HCT116 (cell line): Measurements from ENCODE around the gene OXER1. TPM values are rescaled to one million over a fixed set of nuclear protein-coding genes. Genes with fewer than 3 reads are reported as not detected.

Experiments
- ATAC-seq: fragments of 200-7000 bp; cut with Tn5 transposase; 2 replicates; pipeline ENCODE4 v1.9.1; 2020; ENCODE audit warnings: mild to moderate bottlenecking, moderate library complexity
- BruUV-seq: library from RNA; stranded (reverse); fragments of 400-500 nt; replicated peaks from 2 replicates; lab custom pipeline; 2021; lab: Mats Ljungman, UMichigan
- CTCF ChIA-PET: fragments of 300-600 bp; sonication (Branson Sonifier 250); formaldehyde crosslinking; loops from one replicate; lab custom pipeline; 2021; ENCODE audit warnings: antibody characterized with exemption; lab: Charles Lee
- POLR2A ChIA-PET: fragments of 300-600, 350-600 bp; sonication (Branson Sonifier 250); formaldehyde crosslinking; loops from one replicate; lab custom pipeline; 2021; ENCODE audit warnings: antibody characterized with exemption; lab: Charles Lee
- RAD21 ChIA-PET, 2 experiments: fragments of 300-600 bp; sonication (Branson Sonifier 250); formaldehyde crosslinking; loops; one replicate each; lab custom pipeline; 2023; ENCODE audit warnings: low total read pairs in 2 of 2; ENCODE audit not compliant: uncharacterized antibody in 2 of 2, unreplicated experiment in 2 of 2, low non-redundant PET in 1 of 2; lab: Charles Lee
- DNase-seq: peaks from one replicate; pipeline ENCODE4 v3.0.0-alpha.2; 2010; ENCODE audit warnings: low read depth, low spot score
- H2AFZ ChIP-seq: fragments of 200-600 bp; shearing (Covaris generic), sonication (generic); 2 replicates; pipeline ENCODE4 v1.6.1; 2017; ENCODE audit warnings: low read depth, mixed run types, mixed read lengths, antibody characterized with exemption, low read length; ENCODE audit not compliant: poor library complexity, severe bottlenecking
- H3K27ac ChIP-seq: 2 replicates; pipeline ENCODE4 v1.5.1; 2012; ENCODE audit warnings: low read depth, low read length
- H3K27me3 ChIP-seq: fragments of 200-600 bp; sonication (generic); 2 replicates; pipeline ENCODE4 v1.6.1; 2016; ENCODE audit warnings: mixed run types, low read length, mixed read lengths; ENCODE audit not compliant: insufficient read depth
- H3K36me3 ChIP-seq, 2 experiments: fragments of 200-500 bp in 1 of 2; fragments of 200-600 bp in 1 of 2; sonication (Bioruptor generic) in 1 of 2; sonication (generic) in 1 of 2; 2 replicates each; pipeline versions ENCODE4 v1.5.1 to v1.6.1; 2014 to 2016; ENCODE audit warnings: low read length in 2 of 2, inconsistent platforms in 1 of 2, mixed read lengths in 1 of 2, mixed run types in 1 of 2; ENCODE audit not compliant: insufficient read depth in 2 of 2, control insufficient read depth in 1 of 2
- H3K4me1 ChIP-seq, 2 experiments: fragments of 200-600 bp in 1 of 2; sonication (generic) in 1 of 2; 2 replicates each; pipeline versions ENCODE4 v1.5.1 to v1.6.1; 2012 to 2017; ENCODE audit warnings: low read length in 2 of 2, inconsistent platforms in 1 of 2, mild to moderate bottlenecking in 1 of 2, mixed read lengths in 1 of 2, mixed run types in 1 of 2, moderate library complexity in 1 of 2; ENCODE audit not compliant: insufficient read depth in 2 of 2, control insufficient read depth in 1 of 2
- H3K4me2 ChIP-seq: fragments of 200-600 bp; sonication (generic); 2 replicates; pipeline ENCODE4 v1.6.1; 2017; ENCODE audit warnings: mixed run types, low read length, mixed read lengths
- H3K4me3 ChIP-seq, 2 experiments: fragments of 200-600 bp in 1 of 2; sonication (generic) in 1 of 2; replicated peaks in 1 of 2; 2 replicates each; pipeline ENCODE4 v1.5.1; 2011 to 2016; ENCODE audit warnings: low read length in 2 of 2, control low read depth in 1 of 2, low read depth in 1 of 2, mild to moderate bottlenecking in 1 of 2, mixed read lengths in 1 of 2, mixed run types in 1 of 2
- H3K79me2 ChIP-seq: fragments of 200-600 bp; sonication (generic); 2 replicates; pipeline ENCODE4 v1.6.1; 2017; ENCODE audit warnings: mild to moderate bottlenecking, mixed run types, low read length, moderate library complexity, mixed read lengths; ENCODE audit not compliant: insufficient read depth
- H3K9ac ChIP-seq: fragments of 200-600 bp; sonication (generic); 2 replicates; pipeline ENCODE4 v1.6.1; 2016; ENCODE audit warnings: low read length, mixed read lengths
- H3K9me2 ChIP-seq: fragments of 200-600 bp; sonication (generic), shearing (Covaris generic); 2 replicates; pipeline ENCODE4 v1.6.1; 2017; ENCODE audit warnings: mixed run types, mild to moderate bottlenecking, moderate library complexity; ENCODE audit not compliant: insufficient read depth
- H3K9me3 ChIP-seq, 2 experiments: fragments of 200-500 bp in 1 of 2; fragments of 200-600 bp in 1 of 2; sonication (Bioruptor generic) in 1 of 2; sonication (generic) in 1 of 2; 2 replicates each; pipeline ENCODE4 v1.6.1; 2014 to 2017; ENCODE audit warnings: low read length in 2 of 2, mixed read lengths in 2 of 2, inconsistent platforms in 1 of 2, low read depth in 1 of 2, mild to moderate bottlenecking in 1 of 2, mixed run types in 1 of 2, moderate library complexity in 1 of 2; ENCODE audit not compliant: control insufficient read depth in 1 of 2, insufficient read depth in 1 of 2
- H4K20me1 ChIP-seq: fragments of 200-600 bp; sonication (generic), shearing (Covaris generic); 2 replicates; pipeline ENCODE4 v1.6.1; 2017; ENCODE audit warnings: mixed run types, mild to moderate bottlenecking, moderate library complexity; ENCODE audit not compliant: insufficient read depth
- ATF3 ChIP-seq: IDR thresholded peaks from 2 replicates; pipeline ENCODE4 v1.6.1; 2012
- CEBPB ChIP-seq: IDR thresholded peaks from 2 replicates; pipeline ENCODE4 v1.6.1; 2012; ENCODE audit warnings: low read depth
- ELF1 ChIP-seq: IDR thresholded peaks from 2 replicates; pipeline ENCODE4 v1.6.1; 2012; ENCODE audit warnings: low read depth, borderline replicate concordance
- EZH2phosphoT487 ChIP-seq: fragments of 200-600 bp; IDR thresholded peaks from 2 replicates; pipeline ENCODE4 v1.6.1; 2018; ENCODE audit warnings: antibody characterized with exemption, borderline replicate concordance
- FOSL1 ChIP-seq: IDR thresholded peaks from 2 replicates; pipeline ENCODE4 v1.6.1; 2012; ENCODE audit warnings: low read depth
- JUND ChIP-seq: IDR thresholded peaks from 2 replicates; pipeline ENCODE4 v1.6.1; 2012
- POLR2A ChIP-seq: IDR thresholded peaks from 2 replicates; pipeline ENCODE4 v1.7.0; 2011; ENCODE audit warnings: borderline replicate concordance; ENCODE audit not compliant: insufficient read depth, insufficient read length; ENCODE audit errors: extremely low read depth
- POLR2AphosphoS5 ChIP-seq: IDR thresholded peaks from 2 replicates; pipeline ENCODE4 v1.6.1; 2011; ENCODE audit warnings: mild to moderate bottlenecking, low read depth, low read length, moderate library complexity
- RAD21 ChIP-seq: IDR thresholded peaks from 2 replicates; pipeline ENCODE4 v1.6.1; 2012; ENCODE audit warnings: low read depth, mild to moderate bottlenecking
- SIN3A ChIP-seq: IDR thresholded peaks from 2 replicates; pipeline ENCODE4 v1.6.1; 2012; ENCODE audit warnings: low read depth
- SRF ChIP-seq: IDR thresholded peaks from 2 replicates; pipeline ENCODE4 v1.6.1; 2012; ENCODE audit warnings: low read depth
- YY1 ChIP-seq: IDR thresholded peaks from 2 replicates; pipeline ENCODE4 v1.6.1; 2011; ENCODE audit warnings: low read length, low read depth, moderate library complexity, mild to moderate bottlenecking; ENCODE audit not compliant: insufficient replicate concordance; ENCODE audit errors: extremely low read depth
- ZFX ChIP-seq: fragments of 450-650 bp; IDR thresholded peaks from 2 replicates; pipeline ENCODE4 v1.6.1; 2017
- ZNF274 ChIP-seq: fragments of 200-500 bp; sonication (Bioruptor generic); IDR thresholded peaks from 2 replicates; pipeline ENCODE4 v1.6.1; 2014; ENCODE audit warnings: mild to moderate bottlenecking, low read depth, low read length, inconsistent platforms
- intact Hi-C: fragments of 100-400 bp; cut with micrococcal nuclease; formaldehyde crosslinking; loops from 2 replicates; pipeline ENCODE4 v1.10.0; 2022
- total RNA-seq: library from RNA; stranded (reverse); gene quantifications from one replicate; pipeline ENCODE4 v1.2.1, GENCODE V29; 2021; ENCODE audit not compliant: unreplicated experiment

OXER1 gene
- total RNA-seq, 1 experiment from 2014 or later: not detected

GRCh38 chr2:42787424-42787787, 23.5 kb upstream of the OXER1 start:
- TF ChIP-seq YY1: no peak
- no peak for TF ChIP-seq POLR2AphosphoS5
- no peak for TF ChIP-seq CEBPB
- TF ChIP-seq EZH2phosphoT487: no peak
- TF ChIP-seq RAD21: no peak
- no peak for TF ChIP-seq ZNF274
- TF ChIP-seq ATF3: no peak
- H3K4me1 ChIP-seq: no peaks in the 10 kb centered on the region
- RAD21 ChIA-PET: no interaction called here
- H3K36me3 ChIP-seq: no peaks in the 10 kb centered on the region
- ATAC-seq: no peak
- POLR2A ChIA-PET: no interaction called here
- H3K4me3 ChIP-seq: no peak overlapping the region
- intact Hi-C loops: no loop called here
- H4K20me1 ChIP-seq: no peaks in the 10 kb centered on the region
- no peak overlapping the region for H3K4me2 ChIP-seq
- DNase-seq: no peak
- H3K79me2 ChIP-seq: no peaks in the 10 kb centered on the region
- H2AFZ ChIP-seq: no peak overlapping the region
- no peaks in the 10 kb centered on the region for H3K27me3 ChIP-seq
- H3K9me3 ChIP-seq: no peaks in the 10 kb centered on the region
- CTCF ChIA-PET: no interaction called here
- no TSS peak for BruUV-seq
- H3K27ac ChIP-seq: no peak overlapping the region
- H3K9me2 ChIP-seq: no peaks in the 10 kb centered on the region
- H3K9ac ChIP-seq: no peak overlapping the region

- no peak overlapping the region for H3K9ac ChIP-seq
- H3K4me3 ChIP-seq: no peak overlapping the region
- no peak overlapping the region for H3K4me2 ChIP-seq
- no peaks in the 10 kb centered on the region for H3K36me3 ChIP-seq
- H3K9me3 ChIP-seq: no peaks in the 10 kb centered on the region
- ChIA-PET CTCF (no interaction called here), RAD21 (no interaction called here), POLR2A (no interaction called here)
- no TSS peak for BruUV-seq
- no peaks in the 10 kb centered on the region for H3K9me2 ChIP-seq
- no peak for ATAC-seq
- TF ChIP-seq JUND (no peak), SIN3A (no peak), ELF1 (no peak), ZFX (no peak), CEBPB (no peak), FOSL1 (no peak), POLR2AphosphoS5 (no peak), SRF (no peak), POLR2A (no peak)
- H3K79me2 ChIP-seq: no peaks in the 10 kb centered on the region
- H3K27ac ChIP-seq: no peak overlapping the region
- intact Hi-C loops: no loop called here
- H2AFZ ChIP-seq: no peak overlapping the region
- no peaks in the 10 kb centered on the region for H4K20me1 ChIP-seq
- H3K4me1 ChIP-seq: no peaks in the 10 kb centered on the region
- no peaks in the 10 kb centered on the region for H3K27me3 ChIP-seq
- no peak for DNase-seq
Observed at GRCh38 chr2:42786561-42787345, 22.8 kb upstream of the OXER1 start.
